K562 (cell line): Measurements from ENCODE around the gene SLC6A1. TPM values are rescaled to one million over a fixed set of nuclear protein-coding genes. Genes with fewer than 3 reads are reported as not detected.

ENCODE experiments used
- ATAC-seq: fragments of 200-7000 bp; cut with Tn5 transposase; 3 replicates; pipeline ENCODE4 v1.9.1; 2020; ENCODE audit warnings: moderate library complexity
- BruUV-seq: library from RNA; stranded (reverse); fragments of 400-500 nt; replicated peaks from 2 replicates; lab custom pipeline; 2021; lab: Mats Ljungman, UMichigan
- CTCF ChIA-PET: fragments of 300-600 bp; formaldehyde crosslinking; extraction: SDS; loops from one replicate; lab custom pipeline; 2021; ENCODE audit warnings: low intra/inter-chr PET ratio; lab: Yijun Ruan, JAX
- POLR2A ChIA-PET: fragments of 300-600, 350-650 bp; sonication (Branson Sonifier 250); formaldehyde crosslinking; extraction: SDS; loops from one replicate; lab custom pipeline; 2021; ENCODE audit warnings: antibody characterized with exemption, inconsistent platforms; lab: Yijun Ruan, JAX
- DNase-seq, 4 experiments: peaks; one replicate each; pipeline versions ENCODE4 v3.0.0 to v3.0.0-alpha.2; 2011 to 2018; ENCODE audit warnings: low spot score in 3 of 4, mixed read lengths in 3 of 4; ENCODE audit errors: extremely low read depth in 1 of 4
- FAIRE-seq: peaks from 2 replicates; lab custom pipeline; 2011; peaks lifted over from hg19 to GRCh38; lab: Jason Lieb, UNC
- H2AFZ ChIP-seq: 2 replicates; pipeline ENCODE4 v1.6.0; 2011; ENCODE audit warnings: low read depth, low read length, control low read depth, inconsistent platforms
- H3K27ac ChIP-seq: fragments of 200-600 bp; 3 replicates; pipeline ENCODE4 v1.8.0; 2011; ENCODE audit warnings: low read depth, mild to moderate bottlenecking, control low read depth, inconsistent platforms, low read length, moderate library complexity, mixed read lengths; ENCODE audit errors: extremely low read depth
- H3K27me3 ChIP-seq, 2 experiments: fragments of 300-600 bp in 1 of 2; 2 replicates in 1 of 2; 3 replicates in 1 of 2; pipeline versions ENCODE4 v1.6.0 to v1.8.0; 2011; ENCODE audit warnings: inconsistent platforms in 2 of 2, low read length in 2 of 2, mild to moderate bottlenecking in 1 of 2, mixed read lengths in 1 of 2, moderate library complexity in 1 of 2; ENCODE audit not compliant: control insufficient read depth in 2 of 2, insufficient read depth in 2 of 2
- H3K36me3 ChIP-seq: fragments of 300-600 bp; 3 replicates; pipeline ENCODE4 v1.8.0; 2011; ENCODE audit warnings: mild to moderate bottlenecking, low read length, inconsistent platforms; ENCODE audit not compliant: control insufficient read depth, insufficient read depth
- H3K4me1 ChIP-seq, 2 experiments: fragments of 200-600 bp in 1 of 2; replicated peaks in 1 of 2; 2 replicates in 1 of 2; 3 replicates in 1 of 2; pipeline versions ENCODE4 v1.5.1 to v1.8.0; 2011; ENCODE audit warnings: inconsistent platforms in 2 of 2, low read length in 2 of 2, mild to moderate bottlenecking in 1 of 2, mixed read lengths in 1 of 2, moderate library complexity in 1 of 2; ENCODE audit not compliant: control insufficient read depth in 2 of 2, insufficient read depth in 2 of 2
- H3K4me2 ChIP-seq: 2 replicates; pipeline ENCODE4 v1.6.1; 2011; ENCODE audit warnings: low read length, control low read depth, inconsistent platforms, mixed read lengths; ENCODE audit not compliant: insufficient read depth
- H3K4me3 ChIP-seq: fragments of 200-600 bp; sonication (generic), shearing (Covaris generic); 2 replicates; pipeline ENCODE4 v1.5.1; 2016; ENCODE audit warnings: control low read depth, inconsistent platforms
- H3K79me2 ChIP-seq: fragments of 200-600 bp; 3 replicates; pipeline ENCODE4 v1.8.0; 2011; ENCODE audit warnings: low read length, inconsistent platforms; ENCODE audit not compliant: control insufficient read depth, insufficient read depth
- H3K9ac ChIP-seq, 2 experiments: 2 replicates each; pipeline versions ENCODE4 v1.6.0 to v1.6.1; 2011; ENCODE audit warnings: low read depth in 2 of 2, low read length in 2 of 2, control low read depth in 1 of 2, inconsistent platforms in 1 of 2, mild to moderate bottlenecking in 1 of 2, mixed read lengths in 1 of 2; ENCODE audit not compliant: insufficient read depth in 1 of 2
- H3K9me1 ChIP-seq: one replicate; pipeline ENCODE4 v1.6.0; 2011; ENCODE audit warnings: inconsistent platforms, mild to moderate bottlenecking, low read length, moderate library complexity; ENCODE audit not compliant: control insufficient read depth, insufficient read depth
- H3K9me3 ChIP-seq: replicated peaks from 2 replicates; pipeline ENCODE4 v1.5.1; 2011; ENCODE audit warnings: low read depth, low read length, inconsistent platforms; ENCODE audit not compliant: control insufficient read depth, insufficient read depth
- H4K20me1 ChIP-seq: replicated peaks from 2 replicates; pipeline ENCODE4 v1.6.1; 2011; ENCODE audit warnings: low read length, inconsistent platforms, mixed read lengths; ENCODE audit not compliant: control insufficient read depth, insufficient read depth
- GTF2A2 ChIP-seq: IDR thresholded peaks from 2 replicates; pipeline ENCODE4 v1.6.1; 2016; ENCODE audit warnings: mild to moderate bottlenecking, missing genetic modification characterization, missing compliant biosample characterization
- GTF2F1 ChIP-seq: IDR thresholded peaks from 2 replicates; pipeline ENCODE4 v1.6.1; 2011; ENCODE audit warnings: low read depth, low read length, improper control_type of control experiment
- ILF3 ChIP-seq: fragments of 450-650 bp; IDR thresholded peaks from 2 replicates; pipeline ENCODE4 v1.6.1; 2018; ENCODE audit warnings: antibody characterized with exemption, mild to moderate bottlenecking, moderate library complexity, borderline replicate concordance
- KLF6 ChIP-seq: fragments of 250-450 bp; sonication (Bioruptor Pico); IDR thresholded peaks from 2 replicates; pipeline ENCODE4 v1.4.0; 2020; ENCODE audit warnings: mild to moderate bottlenecking, moderate library complexity, borderline replicate concordance
- LEF1 ChIP-seq: fragments of 450-650 bp; IDR thresholded peaks from 2 replicates; pipeline ENCODE4 v1.6.1; 2016; ENCODE audit warnings: mild to moderate bottlenecking
- MECOM ChIP-seq: fragments of 250-450 bp; sonication (Bioruptor Pico); IDR thresholded peaks from 2 replicates; pipeline ENCODE4 v1.8.0; 2022; ENCODE audit warnings: inconsistent platforms
- NR2F6 ChIP-seq: fragments of 450-650 bp; formaldehyde crosslinking; IDR thresholded peaks from 2 replicates; pipeline ENCODE4 v1.4.0; 2020; ENCODE audit warnings: mild to moderate bottlenecking
- TARDBP ChIP-seq: fragments of 450-650 bp; IDR thresholded peaks from 2 replicates; pipeline ENCODE4 v1.6.1; 2016
- ZNF699 ChIP-seq: fragments of 250-450 bp; sonication (Bioruptor Pico); IDR thresholded peaks from 2 replicates; pipeline ENCODE4 v1.8.0; 2021; ENCODE audit warnings: mild to moderate bottlenecking, moderate library complexity; ENCODE audit not compliant: insufficient replicate concordance
- WGBS: fragments of 100-300 bp; shearing (Covaris generic); methylation state at CpG from one replicate; pipeline ENCODE4 v1.1.6; 2016; ENCODE audit warnings: low coverage, mixed read lengths; ENCODE audit not compliant: insufficient coverage; ENCODE audit errors: missing lambda C conversion rate; 5-methylcytosine and 5-hydroxymethylcytosine counted together
- in situ Hi-C: fragments of 300-500 bp; cut with MboI; formaldehyde crosslinking; loops from 4 replicates; pipeline ENCODE4 v1.15.0; 2018; ENCODE audit warnings: inconsistent platforms, mixed read lengths
- intact Hi-C: fragments of 100-400 bp; cut with micrococcal nuclease; formaldehyde crosslinking; loops from 2 replicates; pipeline ENCODE4 v1.14.2; 2022
- polyA plus RNA-seq, 8 experiments: library from polyadenylated mRNA; depleted of rRNA in 4 of 8; stranded (reverse) in 5 of 8; unstranded in 3 of 8; fragments of >200 nt; fragmentation: Nextera tagmentation in 2 of 8; fragmentation: Illumina TruSeq in 1 of 8; extraction: Ambion mirVana in 2 of 8; extraction: Trizol in 1 of 8; gene quantifications; 2 replicates each; pipeline versions ENCODE4 v1.2.1 to v1.2.3, GENCODE V29; 2011 to 2014; ENCODE audit warnings: inconsistent platforms in 1 of 8, missing spikeins in 1 of 8
- total RNA-seq, 7 experiments: library from RNA; depleted of rRNA in 6 of 7; stranded (reverse); fragments of >200 nt in 6 of 7; fragmentation: Illumina TruSeq in 2 of 7; extraction: Trizol in 2 of 7; gene quantifications; 2 replicates each; pipeline versions ENCODE4 v1.2.1 to v1.2.3, GENCODE V29; 2011 to 2021; ENCODE audit warnings: low replicate concordance in 1 of 7
- TF ChIP-seq, protein P1 (sequence below): sonication (generic); formaldehyde crosslinking; IDR thresholded peaks from 2 replicates; pipeline ENCODE4 v1.5.0; 2020; ENCODE audit warnings: missing genetic modification reagents

Gene SLC6A1
- total and polyA plus RNA-seq, 9 of the 15 experiments (the other 6 are each of a cell fraction or from before 2014, with no cell fraction given) = not detected

DNA sequence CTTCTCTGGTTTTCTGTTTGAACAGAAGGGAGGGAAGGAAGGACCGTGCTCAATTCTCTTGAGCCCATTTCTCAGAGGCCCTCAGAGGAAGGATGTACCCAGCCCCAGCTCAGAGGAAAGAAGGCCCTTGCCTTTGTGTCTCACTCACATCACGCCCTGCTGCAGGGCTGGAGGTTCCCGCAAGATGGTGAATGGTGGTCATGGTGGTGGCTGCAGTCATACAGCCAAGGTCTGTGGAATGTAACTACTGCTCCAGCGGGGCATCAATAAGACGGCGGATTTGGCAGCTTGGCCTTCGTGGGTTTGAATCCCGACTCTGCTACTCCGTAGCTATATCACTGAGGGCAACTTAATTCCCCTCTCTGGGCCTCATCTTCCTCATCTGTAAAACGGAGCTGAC is 62.9 kb downstream of the SLC6A1 start:
- FAIRE-seq (no peak), ATAC-seq (no peak), DNase-seq (no peak)
- intact Hi-C loops = loop anchor here (5.0 kb wide), 1 partner anchor 152 kb away; no protein-coding TSS in a partner anchor
- 1% methylated on average over 10 of the region's 10 CpGs for WGBS
- POLR2A ChIA-PET = interaction anchor here (0.6 kb wide), 2 partner anchors 64 to 294 kb away, joined by 3 to 4 read pairs; no protein-coding TSS in a partner anchor
- no TSS peak for BruUV-seq
- CTCF ChIA-PET = interaction anchor here (0.7 kb wide), 1 partner anchor 272 kb away, joined by 3 read pairs; no protein-coding TSS in a partner anchor
- peaks cover 12 to 48% of the 10 kb centered on the region in 2 experiments; a peak in 4 of 5 replicates for H3K27me3 ChIP-seq
- in situ Hi-C loops = no loop called here
- H3K27ac ChIP-seq = no peak overlapping the region
- no peak overlapping the region for H3K4me2 ChIP-seq
- H2AFZ ChIP-seq = no peak overlapping the region
- no peaks in the 10 kb centered on the region for H3K9me1 ChIP-seq
- TF ChIP-seq, protein P1, sequence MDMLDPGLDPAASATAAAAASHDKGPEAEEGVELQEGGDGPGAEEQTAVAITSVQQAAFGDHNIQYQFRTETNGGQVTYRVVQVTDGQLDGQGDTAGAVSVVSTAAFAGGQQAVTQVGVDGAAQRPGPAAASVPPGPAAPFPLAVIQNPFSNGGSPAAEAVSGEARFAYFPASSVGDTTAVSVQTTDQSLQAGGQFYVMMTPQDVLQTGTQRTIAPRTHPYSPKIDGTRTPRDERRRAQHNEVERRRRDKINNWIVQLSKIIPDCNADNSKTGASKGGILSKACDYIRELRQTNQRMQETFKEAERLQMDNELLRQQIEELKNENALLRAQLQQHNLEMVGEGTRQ (CRISPR knock-in tag) = no peak
- no peak for TF ChIP-seq MECOM
- no peak for TF ChIP-seq NR2F6
- no peak for TF ChIP-seq GTF2F1
- TF ChIP-seq GTF2A2 (tag) = no peak
- no peak for TF ChIP-seq TARDBP
- TF ChIP-seq KLF6 = no peak
- no peak for TF ChIP-seq ILF3
- no peak for TF ChIP-seq ZNF699
- no peak for TF ChIP-seq LEF1
- no peak overlapping the region for H3K9ac ChIP-seq
- H3K79me2 ChIP-seq = no peaks in the 10 kb centered on the region
- 0 out of 2 replicates have a peak, but pooled peaks cover 8% of the 10 kb centered on the region for H4K20me1 ChIP-seq
- H3K4me1 ChIP-seq = no peaks in the 10 kb centered on the region
- H3K36me3 ChIP-seq = no peaks in the 10 kb centered on the region
- no peak overlapping the region for H3K4me3 ChIP-seq
- no peaks in the 10 kb centered on the region for H3K9me3 ChIP-seq
